ENCODE results near the gene DENND4A.

GRCh38 chr15:65650312-65651041, 141.6 kb downstream of the DENND4A start:
- TF ChIP-seq, protein P1, sequence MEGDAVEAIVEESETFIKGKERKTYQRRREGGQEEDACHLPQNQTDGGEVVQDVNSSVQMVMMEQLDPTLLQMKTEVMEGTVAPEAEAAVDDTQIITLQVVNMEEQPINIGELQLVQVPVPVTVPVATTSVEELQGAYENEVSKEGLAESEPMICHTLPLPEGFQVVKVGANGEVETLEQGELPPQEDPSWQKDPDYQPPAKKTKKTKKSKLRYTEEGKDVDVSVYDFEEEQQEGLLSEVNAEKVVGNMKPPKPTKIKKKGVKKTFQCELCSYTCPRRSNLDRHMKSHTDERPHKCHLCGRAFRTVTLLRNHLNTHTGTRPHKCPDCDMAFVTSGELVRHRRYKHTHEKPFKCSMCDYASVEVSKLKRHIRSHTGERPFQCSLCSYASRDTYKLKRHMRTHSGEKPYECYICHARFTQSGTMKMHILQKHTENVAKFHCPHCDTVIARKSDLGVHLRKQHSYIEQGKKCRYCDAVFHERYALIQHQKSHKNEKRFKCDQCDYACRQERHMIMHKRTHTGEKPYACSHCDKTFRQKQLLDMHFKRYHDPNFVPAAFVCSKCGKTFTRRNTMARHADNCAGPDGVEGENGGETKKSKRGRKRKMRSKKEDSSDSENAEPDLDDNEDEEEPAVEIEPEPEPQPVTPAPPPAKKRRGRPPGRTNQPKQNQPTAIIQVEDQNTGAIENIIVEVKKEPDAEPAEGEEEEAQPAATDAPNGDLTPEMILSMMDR (IDR thresholded peaks at IDR 0.05; ENCODE audit: insufficient read depth, low read depth, low read length) = no peak
- no peak for TF ChIP-seq EZH2 (IDR thresholded peaks at IDR 0.05; ENCODE audit: insufficient read depth, low read length)
